Activated gamma-delta T cell treated with anti-CD3 and anti-CD28 coated beads, Interleukin-2, amount 50 U/mL, for 16 hours (primary cell): ENCODE results near the gene ADSS1.

Experiments
- DNase-seq: peaks from one replicate; pipeline ENCODE4 v3.0.0-alpha.2; 2020; ENCODE audit warnings: low read depth

The ADSS1 gene

DNA sequence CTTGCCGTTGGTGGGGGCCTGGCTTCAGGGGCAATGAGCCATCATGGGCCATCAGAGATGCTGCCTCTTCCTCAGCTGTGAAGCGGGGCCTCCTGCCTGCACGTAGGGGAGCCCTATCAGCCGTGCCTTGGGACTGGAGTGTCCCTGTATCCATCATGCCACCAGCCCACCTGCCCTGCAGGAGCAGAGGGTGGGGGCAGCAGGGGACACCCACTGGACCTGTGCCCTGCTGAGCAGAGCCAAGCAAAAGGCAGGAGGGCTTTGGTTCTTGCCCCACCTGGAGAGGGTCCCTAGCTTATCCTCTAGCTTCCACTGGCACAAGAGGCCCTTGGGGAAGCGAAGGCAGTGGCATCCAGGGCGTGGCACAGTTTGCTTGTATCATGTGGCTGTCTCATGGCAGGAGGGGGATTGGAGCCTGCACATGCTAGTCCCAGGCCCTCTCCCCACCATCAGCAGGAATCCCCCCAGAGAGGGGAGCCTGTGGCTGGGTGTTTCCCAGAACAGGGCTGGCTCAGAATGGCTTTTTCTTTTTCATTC is 10.1 kb downstream of the ADSS1 start:
- DNase-seq: no peak

DNA sequence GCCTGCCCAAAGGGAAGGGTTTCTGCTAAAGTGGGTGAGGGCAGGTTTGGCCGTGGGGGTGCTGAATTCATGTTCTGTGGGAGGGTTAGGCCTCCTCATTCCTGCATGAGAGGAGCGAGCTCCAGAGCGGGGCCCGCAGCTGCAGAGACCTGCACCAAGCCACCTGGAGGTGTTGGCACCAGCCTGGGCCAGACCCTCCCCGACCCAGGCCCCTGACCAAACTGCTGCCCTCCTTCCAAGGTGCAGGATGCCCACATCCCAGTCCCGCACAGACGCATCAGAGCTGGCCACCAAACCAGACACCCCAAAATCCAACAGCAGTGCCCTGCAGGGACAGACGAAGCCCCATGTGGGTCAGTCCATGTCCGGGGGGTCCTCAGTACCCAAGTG is 10.6 kb downstream of the ADSS1 start:
- DNase-seq: no peak

DNA sequence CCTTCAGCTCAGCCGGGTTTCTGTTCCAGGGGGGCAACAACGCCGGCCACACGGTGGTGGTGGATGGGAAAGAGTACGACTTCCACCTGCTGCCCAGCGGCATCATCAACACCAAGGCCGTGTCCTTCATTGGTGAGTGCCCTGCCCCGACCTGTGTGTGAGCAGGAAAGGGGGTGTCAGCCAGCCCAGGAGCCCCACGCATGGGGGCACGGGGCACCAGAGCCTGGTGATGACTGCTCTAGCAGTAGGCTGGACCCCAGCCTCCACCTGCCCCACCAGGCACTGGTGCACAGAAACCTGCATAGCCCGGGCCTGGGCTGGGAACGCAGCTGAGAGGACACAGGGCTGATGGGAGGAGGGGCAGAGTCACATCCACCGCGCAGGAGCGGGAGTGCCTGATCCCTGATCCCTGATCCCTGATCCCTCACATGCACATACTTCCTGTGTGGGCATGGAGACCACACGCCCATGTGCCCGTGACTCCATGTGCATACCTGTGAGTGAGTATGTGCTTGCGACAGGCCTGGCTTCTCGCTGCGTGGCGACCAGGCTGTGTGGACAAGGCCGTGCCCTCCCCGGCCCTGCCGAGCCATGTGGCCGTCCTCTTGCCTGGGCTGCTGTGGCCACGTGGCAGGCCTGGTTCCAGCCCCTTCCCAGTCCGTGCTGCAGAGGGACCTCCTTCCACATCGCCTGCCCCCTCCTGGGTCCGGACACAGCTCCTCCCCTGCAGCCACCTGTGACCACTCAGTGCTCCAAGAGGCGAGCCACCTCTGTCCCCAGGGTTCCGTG is 11.2 kb downstream of the ADSS1 start:
- no peak for DNase-seq

DNA sequence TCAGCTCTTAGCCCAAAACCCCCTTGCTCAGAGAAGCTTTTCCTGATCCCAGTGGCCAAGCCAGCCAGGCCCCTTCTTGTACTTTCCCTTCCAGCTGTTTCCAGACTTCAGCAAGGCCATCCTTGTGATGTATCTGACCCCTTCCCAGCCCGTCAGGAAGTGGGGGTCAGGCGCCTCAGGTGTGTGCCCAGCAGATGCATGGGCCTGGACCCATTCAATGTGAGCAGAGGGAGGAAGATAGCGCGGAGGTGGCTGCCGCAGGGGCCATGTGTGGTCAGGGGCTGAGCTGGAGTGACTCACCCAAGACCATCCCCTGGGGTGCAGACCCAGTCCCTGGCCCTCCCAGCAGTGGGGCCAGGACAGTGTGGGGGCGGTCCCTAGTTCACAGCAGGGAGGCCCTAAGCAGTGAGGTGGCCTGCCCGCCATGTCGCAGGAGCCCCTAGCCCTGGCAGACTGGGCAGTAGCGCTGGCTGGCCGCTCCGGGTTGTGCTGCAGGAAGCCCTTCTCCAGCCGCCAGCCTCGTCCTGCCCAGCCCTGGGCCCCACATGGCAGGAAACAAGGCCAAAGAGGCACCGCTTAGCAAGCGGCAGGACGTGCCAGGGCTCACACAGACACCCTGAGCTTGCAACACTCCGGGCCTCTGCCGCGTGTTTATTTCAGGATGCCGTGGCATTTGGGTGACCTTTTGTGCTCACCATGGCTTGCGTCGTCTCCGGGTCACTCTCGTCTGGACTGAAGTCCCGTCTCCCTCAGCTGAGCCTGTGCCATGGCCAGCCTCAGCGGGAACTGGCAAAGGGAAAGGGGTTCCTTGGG is 12.0 kb downstream of the ADSS1 start:
- DNase-seq: no peak

DNA sequence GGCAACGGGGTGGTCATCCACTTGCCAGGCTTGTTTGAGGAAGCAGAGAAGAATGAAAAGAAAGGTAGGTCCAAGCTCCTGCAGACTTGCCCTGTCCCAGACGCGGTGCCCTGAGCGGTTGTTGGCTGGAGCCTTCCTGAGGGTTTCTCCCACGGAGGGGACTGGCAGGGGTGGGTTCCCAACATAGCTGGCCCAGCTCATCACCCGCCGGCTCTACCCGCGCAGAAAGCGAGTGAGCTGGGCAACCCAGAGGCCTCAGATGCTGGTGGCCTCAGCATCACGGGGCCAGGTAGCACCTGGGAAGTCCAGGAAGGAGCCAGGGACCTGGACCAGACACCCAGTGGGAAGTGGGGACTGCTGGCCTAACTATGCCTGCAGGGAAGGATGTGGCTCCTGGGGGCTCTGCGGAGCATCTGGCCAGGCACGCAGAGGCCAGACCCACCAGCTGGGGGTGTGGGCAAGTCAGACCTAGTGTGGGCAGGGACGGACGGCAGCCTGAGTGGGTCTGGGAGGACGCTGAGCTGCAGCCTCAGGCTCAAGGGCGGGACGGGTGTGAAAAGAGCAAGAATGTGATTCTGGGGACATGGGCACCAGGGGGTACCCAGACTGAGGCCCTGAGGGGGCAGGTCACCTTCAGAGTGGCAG is 14.5 kb downstream of the ADSS1 start:
- DNase-seq: no peak

DNA sequence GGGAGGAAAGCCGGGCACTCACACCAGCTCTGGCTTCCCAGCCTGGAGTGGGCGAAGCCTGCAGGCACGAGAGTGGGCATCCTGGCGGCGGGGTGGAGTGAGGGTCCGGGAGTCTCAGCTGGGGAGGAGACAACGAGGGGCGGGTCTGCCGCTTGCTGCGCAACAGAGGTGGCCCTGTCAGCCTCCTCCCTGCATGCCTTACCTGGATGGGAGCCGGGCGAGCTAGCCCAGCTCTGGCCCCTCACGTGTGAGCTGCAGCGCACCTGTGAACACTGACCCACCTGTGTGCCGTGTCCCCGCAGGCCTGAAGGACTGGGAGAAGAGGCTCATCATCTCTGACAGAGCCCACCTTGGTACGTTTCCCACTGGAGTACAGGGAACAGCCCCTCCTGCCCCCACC is 15.0 kb downstream of the ADSS1 start:
- no peak for DNase-seq

DNA sequence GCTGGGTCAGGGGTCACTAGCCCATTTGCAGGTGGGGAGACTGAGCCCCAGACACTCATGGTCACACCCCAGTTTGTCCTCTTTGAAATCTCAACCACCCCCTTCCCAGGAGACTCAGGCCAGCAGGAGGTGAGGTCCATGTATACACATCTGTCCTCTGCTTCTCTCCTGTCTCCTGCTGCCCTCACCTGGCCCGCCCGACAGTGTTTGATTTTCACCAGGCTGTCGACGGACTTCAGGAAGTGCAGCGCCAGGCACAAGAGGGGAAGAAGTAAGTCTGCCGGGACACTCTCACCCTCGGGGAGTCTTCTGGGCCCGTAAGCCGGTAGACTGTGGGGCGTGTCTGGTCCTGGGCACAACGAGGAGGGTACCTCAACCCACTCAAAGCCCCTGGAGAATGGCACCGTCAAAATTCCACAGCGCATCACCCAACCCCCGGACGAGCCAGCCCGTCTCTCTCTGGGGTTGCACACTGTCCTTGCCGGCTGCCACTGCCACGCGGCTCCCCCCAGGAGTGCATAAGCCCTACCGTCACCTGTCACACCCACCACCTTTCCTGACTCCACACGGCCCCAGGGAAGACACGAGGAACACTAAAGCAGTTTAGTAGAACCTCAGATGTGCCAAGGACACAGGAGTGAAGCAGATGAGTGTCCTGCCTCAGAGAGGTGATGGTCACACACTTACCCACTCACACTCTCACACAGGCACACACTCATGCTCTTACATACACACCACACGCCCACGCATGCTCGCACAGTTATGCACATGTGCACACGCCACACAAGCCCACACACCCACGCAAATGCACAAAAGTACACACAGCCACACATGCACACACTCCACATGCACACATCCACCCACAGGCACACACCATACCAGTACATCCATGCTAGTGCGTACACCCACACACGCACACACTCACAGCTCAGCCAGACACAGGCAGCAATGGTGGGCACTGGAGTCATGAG is 15.8 kb downstream of the ADSS1 start:
- DNase-seq: no peak

DNA sequence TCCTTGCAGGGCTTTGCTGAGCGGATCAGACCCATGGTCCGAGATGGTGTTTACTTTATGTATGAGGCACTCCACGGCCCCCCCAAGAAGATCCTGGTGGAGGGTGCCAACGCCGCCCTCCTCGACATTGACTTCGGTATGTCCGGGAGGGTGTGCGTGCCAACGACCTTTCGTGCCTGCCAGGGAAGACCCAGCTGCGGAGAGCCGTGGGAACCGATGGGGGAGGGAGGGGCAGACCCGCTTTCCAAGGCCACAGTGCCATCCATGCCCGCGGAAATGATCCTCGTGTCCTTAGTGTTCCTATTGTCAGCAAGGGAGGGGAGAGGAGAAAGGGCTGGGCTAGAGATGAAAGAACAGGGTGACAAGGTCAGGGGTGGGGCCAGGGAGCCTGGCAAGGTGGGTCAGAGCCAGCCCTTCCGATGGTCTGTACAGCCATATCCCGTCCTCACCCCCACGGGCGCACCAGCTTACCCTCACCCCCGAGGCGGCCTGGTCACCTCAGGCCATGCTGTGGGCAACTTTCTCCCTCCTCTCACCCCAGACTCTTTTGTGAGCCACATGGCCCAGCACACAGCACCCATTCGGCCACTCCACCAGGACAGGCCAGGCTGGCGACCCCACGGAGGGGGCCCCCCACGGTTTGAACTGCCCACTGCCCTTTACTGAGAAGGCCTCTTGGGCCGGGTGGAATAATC is 17.2 kb downstream of the ADSS1 start:
- DNase-seq: no peak

DNA sequence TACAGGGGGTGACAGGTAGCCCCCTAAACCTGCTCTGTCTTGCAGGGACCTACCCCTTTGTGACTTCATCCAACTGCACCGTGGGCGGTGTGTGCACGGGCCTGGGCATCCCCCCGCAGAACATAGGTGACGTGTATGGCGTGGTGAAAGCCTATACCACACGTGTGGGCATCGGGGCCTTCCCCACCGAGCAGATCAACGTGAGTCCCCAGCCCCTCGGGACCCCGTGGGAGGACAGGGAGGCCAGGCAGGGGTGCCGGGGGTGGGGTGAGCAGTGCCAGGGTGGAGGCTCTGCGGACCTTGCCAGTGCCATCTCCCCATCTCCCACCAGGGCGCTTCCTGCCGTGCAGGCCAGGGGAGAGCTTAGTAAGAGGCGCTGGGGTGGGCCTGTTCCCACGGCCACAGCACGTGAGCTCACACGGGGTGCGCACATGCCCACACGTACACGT is 17.8 kb downstream of the ADSS1 start:
- no peak for DNase-seq

DNA sequence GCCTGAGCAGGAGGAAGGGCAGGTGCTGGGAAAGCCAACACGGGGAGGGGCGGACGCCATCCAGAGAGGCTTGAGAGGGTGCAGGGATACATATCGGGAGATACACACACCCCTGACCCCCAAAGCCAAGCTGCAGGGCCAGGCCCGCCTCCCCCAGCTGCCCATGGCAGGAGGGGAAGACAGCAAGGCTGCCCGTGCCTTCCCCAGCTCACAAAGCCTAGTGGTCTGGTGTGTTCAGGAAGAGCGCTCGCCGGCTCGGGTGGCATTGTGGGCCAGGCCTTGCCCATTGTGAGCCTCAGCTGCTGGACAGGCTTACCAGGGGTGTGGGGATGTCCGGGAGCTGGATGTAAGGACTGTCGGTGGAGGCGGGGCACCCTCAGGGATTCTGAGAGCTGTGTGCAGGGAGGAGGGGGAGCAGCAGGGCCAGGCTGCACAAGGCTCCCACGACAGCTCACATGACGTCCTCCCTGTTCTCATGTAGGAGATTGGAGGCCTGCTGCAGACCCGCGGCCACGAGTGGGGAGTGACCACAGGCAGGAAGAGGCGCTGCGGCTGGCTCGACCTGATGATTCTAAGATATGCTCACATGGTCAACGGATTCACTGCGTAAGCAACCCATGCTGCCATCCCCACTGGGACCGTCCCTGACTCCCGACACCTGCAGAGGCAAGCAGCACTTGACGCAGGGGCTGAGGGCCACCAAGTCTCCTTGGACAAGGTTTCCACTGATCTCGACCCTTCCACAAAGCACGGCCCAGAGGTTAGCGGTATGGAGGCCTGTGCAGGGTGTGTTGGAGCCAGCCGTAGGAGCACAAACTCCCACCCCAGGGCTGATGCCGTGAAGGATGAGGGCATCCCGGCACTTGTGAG is 18.8 kb downstream of the ADSS1 start:
- DNase-seq: no peak

DNA sequence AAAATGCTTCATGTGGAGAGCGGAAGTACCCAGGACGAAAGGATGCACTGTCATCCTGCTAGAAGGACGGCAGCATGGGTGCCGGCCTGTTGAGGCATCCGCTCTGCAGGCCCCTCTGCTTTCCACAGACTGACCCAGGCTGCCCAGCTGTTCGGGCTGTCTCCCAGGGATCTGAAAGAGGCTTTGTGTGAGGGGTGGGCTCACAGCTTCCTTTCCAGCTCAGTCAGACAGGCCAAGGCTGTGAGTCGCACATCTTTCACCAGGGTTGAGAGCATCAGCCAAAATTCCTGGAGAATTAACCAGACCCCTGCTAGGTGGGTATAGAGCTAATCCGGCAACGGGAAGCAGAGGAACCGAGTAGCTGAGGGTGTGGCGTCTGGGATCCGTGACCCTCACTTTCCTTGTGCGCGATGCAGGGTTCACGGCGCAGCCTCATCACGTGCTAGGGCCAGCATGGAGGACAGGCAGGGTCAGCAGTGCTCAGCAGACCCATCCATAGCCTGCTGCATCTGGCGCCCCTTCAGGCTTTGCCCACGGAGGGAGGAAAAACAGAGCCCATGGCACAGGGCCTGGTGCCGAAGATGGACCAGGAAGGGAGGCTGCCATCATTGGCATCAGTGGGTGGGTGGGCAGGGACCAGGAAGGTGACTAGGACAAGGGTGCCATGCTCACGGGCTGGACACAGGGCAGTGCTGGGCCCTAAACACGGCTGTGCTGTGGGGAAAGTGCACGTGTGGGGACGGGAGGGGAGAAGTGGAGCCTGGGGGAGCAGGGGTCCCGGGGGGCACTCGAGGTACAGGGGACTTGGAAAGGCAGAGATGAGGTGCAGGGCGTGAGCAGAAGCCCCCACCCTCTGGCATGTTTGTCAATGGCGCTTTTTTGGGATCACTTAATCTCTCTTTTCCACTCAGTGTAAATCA is 19.7 kb downstream of the ADSS1 start:
- no peak for DNase-seq

DNA sequence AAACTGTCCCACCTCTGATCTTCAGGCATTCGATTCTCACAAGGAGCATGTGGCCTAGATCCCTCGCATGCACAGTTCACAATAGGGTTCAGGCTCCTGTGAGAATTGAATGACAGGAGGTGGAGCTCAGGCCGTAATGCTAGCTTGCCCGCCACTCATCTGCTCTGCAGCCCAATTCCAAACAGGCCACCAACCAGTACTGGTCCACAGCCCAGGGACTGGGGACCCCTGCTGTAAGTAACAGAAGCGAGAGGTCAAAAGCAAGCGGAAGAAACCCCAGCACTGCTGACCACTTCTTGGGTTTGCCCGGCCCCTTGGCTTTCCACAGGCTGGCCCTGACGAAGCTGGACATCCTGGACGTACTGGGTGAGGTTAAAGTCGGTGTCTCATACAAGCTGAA is 20.5 kb downstream of the ADSS1 start:
- no peak for DNase-seq

DNA sequence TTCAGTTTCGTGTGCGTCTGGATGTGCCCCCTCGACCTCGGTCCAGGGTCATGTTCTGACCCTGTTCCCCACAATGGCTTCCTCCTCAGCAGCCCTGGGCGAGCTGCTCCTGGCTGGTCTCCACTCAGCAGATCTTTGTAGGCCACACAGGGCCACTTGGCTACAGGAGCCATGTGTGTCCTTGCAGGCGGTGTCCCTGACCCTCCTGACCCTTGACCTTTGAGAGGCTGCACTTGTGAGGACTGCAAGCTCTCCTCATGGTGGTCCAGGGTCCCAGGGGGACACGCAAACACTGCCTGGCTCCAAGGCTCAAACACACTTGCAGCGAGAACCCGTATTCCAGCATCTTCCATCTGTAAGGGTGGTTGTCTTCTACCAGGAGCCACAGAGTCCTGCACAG is 21.4 kb downstream of the ADSS1 start:
- DNase-seq: no peak

DNA sequence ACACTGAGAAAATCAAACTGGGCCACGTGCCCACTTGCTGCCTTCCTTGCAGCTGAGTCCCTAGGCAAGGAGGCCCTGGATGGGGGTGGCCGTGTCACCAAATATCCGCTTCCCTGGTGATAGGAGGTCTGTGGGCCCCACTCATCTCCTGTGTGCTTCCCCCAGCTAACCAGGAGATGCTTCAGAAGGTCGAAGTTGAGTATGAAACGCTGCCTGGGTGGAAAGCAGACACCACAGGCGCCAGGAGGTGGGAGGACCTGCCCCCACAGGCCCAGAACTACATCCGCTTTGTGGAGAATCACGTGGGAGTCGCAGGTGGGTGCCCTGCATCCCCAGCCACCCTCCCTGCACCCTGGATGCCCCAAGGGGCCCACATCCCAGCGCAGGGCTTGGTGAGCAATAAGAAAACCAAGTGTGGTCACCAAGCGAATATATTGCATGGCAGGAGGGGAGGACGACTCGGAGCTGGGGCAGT is 22.1 kb downstream of the ADSS1 start:
- DNase-seq: no peak

DNA sequence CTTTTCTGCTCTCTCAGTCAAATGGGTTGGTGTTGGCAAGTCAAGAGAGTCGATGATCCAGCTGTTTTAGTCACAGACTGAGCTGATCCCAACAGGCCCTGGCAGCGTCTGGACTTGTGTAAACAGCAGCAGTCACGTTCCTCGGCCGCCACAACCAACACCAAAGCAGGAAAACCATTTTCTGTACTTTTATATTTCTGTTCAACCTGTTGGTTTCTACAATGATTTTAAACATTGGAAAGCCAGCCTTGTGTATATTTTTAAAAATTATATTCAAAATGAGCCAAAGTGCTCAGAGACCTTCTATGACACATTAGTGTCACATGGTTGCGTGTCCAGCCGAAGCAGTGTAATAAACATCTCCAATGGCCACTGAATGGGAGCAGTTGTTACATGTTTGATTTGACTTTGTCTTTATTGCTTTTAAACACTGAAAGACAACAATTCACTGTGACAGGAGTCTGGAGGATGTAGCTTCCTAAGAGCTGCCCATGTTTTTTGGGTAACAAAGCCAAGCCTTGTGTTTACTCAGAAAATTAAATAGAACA is 23.0 kb downstream of the ADSS1 start:
- no peak for DNase-seq

DNA sequence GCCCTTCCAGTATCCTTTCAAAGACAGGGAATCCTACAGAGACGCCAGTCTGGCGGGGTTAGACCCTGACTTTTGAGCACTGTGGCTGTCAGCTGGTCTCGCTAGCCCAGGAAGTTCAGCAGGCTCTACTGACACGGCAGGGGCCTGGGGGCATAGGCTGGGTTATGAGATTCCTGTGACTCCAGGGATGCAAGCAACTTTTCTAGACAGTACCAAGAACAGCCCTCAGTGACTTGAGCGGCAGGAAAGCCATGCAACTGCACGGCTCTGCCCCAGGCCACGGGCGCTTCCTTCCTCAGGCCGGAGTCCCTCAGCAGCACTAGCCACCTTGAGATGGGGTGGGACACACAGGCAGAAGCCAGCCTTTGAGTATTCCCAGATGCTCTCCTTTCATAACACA is 23.8 kb downstream of the ADSS1 start:
- no peak for DNase-seq

DNA sequence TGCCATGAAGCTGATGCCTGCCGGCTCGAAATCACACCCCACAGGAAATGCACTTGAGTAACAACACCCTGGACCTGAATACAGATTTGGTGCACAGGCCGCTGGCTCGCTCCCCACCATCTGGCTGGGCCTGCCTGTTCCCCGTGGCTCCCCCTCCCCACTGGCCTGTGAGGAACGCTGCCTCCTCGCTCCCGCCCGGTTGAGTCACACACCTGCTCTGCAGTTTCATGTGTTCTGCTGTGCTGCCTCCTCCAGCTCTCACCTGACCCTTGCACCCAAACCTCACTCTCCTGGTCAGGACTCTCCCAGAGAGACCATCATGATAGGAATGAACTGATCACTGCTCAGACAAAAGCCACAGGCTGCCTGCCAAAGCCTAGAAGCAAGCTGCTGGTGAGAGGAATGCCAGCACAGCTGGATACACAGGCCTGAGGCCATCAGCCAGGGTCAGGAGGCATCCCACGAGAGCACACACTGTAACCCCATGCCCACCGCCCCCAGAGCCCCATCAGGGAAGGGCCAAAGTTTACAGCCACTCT is 25.2 kb downstream of the ADSS1 start:
- no peak for DNase-seq
